Right lobe of liver (tissue), 6 donors: ENCODE results near the gene DENND1B. TPM values are rescaled to one million over a fixed set of nuclear protein-coding genes. Genes with fewer than 3 reads are reported as not detected.
A peak's percentile ranks its signal among the peaks of the same experiment; 100 is the strongest.
"Not testable (repeated sequence)": the region's sequence is repeated elsewhere in the genome, so short reads cannot be mapped to it uniquely, and the experiment has no call there.

Source experiments
- ATAC-seq, 4 donors: fragments of 200-7000 bp; cut with Tn5 transposase; one replicate each; pipeline ENCODE4 v1.9.1; 2020; ENCODE audit warnings: mild to moderate bottlenecking in 4 of 4, moderate library complexity in 4 of 4
- DNase-seq, 3 donors: peaks; one replicate each; pipeline ENCODE4 v3.0.0-alpha.2; 2020
- H3K27ac ChIP-seq, 3 donors: fragments of 200-600 bp; one replicate each; pipeline ENCODE4 v1.8.0; 2022
- H3K27me3 ChIP-seq, 2 donors: fragments of 200-600 bp; one replicate each; pipeline ENCODE4 v1.8.0; 2022
- H3K36me3 ChIP-seq, 4 donors: fragments of 200-600 bp; sonication (generic) in 1 of 4; one replicate each; pipeline versions ENCODE4 v1.5.1 to v1.8.0; 2017 to 2022; ENCODE audit warnings: control low read depth in 1 of 4
- H3K4me1 ChIP-seq, 4 donors: fragments of 200-600 bp; sonication (generic) in 1 of 4; one replicate each; pipeline versions ENCODE4 v1.5.1 to v1.8.0; 2017 to 2022; ENCODE audit warnings: control low read depth in 1 of 4
- H3K4me3 ChIP-seq, 3 donors: fragments of 200-600 bp; one replicate each; pipeline ENCODE4 v1.8.0; 2022
- H3K9me3 ChIP-seq, 4 donors: fragments of 200-600 bp; sonication (generic) in 1 of 4; one replicate each; pipeline versions ENCODE4 v1.5.1 to v1.8.0; 2017 to 2022; ENCODE audit warnings: control low read depth in 1 of 4
- CTCF ChIP-seq, 4 donors: fragments of 200-600 bp in 3 of 4; fragments of 450-650 bp in 1 of 4; IDR thresholded peaks; one replicate each; pipeline versions ENCODE4 v1.5.1 to v1.8.0; 2016 to 2022; ENCODE audit warnings: antibody characterized with exemption in 4 of 4, mild to moderate bottlenecking in 2 of 4
- POLR2A ChIP-seq: fragments of 450-650 bp; IDR thresholded peaks from one replicate; pipeline ENCODE4 v1.6.1; 2017; ENCODE audit warnings: antibody characterized with exemption, mild to moderate bottlenecking
- WGBS: methylation state at CpG from one replicate; pipeline ENCODE4 v1.1.6; 2018; ENCODE audit warnings: low coverage, low lambda C conversion rate; ENCODE audit not compliant: insufficient coverage; ENCODE audit errors: missing lambda C conversion rate; 5-methylcytosine and 5-hydroxymethylcytosine counted together
- intact Hi-C, 2 donors: fragments of 100-400 bp; cut with DNase I; formaldehyde crosslinking; loops; one replicate each; pipeline versions ENCODE4 v1.11.2 to v1.14.1; 2022
- total RNA-seq, 6 experiments: library from RNA; depleted of rRNA in 2 of 6; stranded (reverse); fragments of >200 nt in 2 of 6; fragmentation: NEBNext Ultra II Directional in 3 of 6; extraction: Animal tissue kit (Norgen Biotek cat#: 25700) in 3 of 6; gene quantifications; one replicate each; pipeline versions ENCODE4 v1.1.0 to v1.2.4, GENCODE V29; 2016 to 2023
- donor health status: DM: no; HTN: yes; CAD: no.
- donor health status: DM: no; HTN: no; CAD: no.
- donor health status: DM: no; HTN: no; CAD: no.
- donor health status: DM: no; HTN: yes; CAD: no.
- donor health status: DM: no; HTN: yes; CAD: no.

DENND1B gene
- total RNA-seq, 6 experiments from 2014 or later: 6.4 to 8.9 (median 7.3) TPM

GRCh38 chr1:197763307-197763706, 12.0 kb downstream of the DENND1B start:
- Histone ChIP-seq H3K36me3 (no peaks in the 10 kb centered on the region), H3K9me3 (no peaks in the 10 kb centered on the region), H3K4me1 (no peaks in the 10 kb centered on the region), H3K27me3 (no peaks in the 10 kb centered on the region), H3K4me3 (no peak overlapping the region), H3K27ac (no peak overlapping the region)
- TF ChIP-seq POLR2A: no peak
- TF ChIP-seq CTCF (IDR thresholded peaks at IDR 0.05): no peak
- ATAC-seq: peak in 2 of 4 donors; percentile 70 to 79
- no peak for DNase-seq
- intact Hi-C loops: no loop called here

- intact Hi-C loops: no loop called here
- TF ChIP-seq CTCF (IDR thresholded peaks at IDR 0.05) (no peak), POLR2A (no peak)
- H3K36me3 ChIP-seq: no peaks in the 10 kb centered on the region
- no peak overlapping the region for H3K4me3 ChIP-seq
- H3K27me3 ChIP-seq: no peaks in the 10 kb centered on the region
- H3K9me3 ChIP-seq: no peaks in the 10 kb centered on the region
- WGBS: 48% methylated on average over 2 of the region's 2 CpGs
- H3K27ac ChIP-seq: no peak overlapping the region
- DNase-seq (no peak), ATAC-seq (no peak)
- H3K4me1 ChIP-seq: no peaks in the 10 kb centered on the region
Observed at GRCh38 chr1:197761654-197762053, 13.6 kb downstream of the DENND1B start.

- DNase-seq, H3K27ac ChIP-seq, H3K4me3 ChIP-seq, H3K9me3 ChIP-seq, H3K36me3 ChIP-seq, H3K27me3 ChIP-seq, H3K4me1 ChIP-seq, ATAC-seq, intact Hi-C loops: not testable (repeated sequence)
- WGBS: 81% methylated on average over 4 of the region's 4 CpGs
Observed at GRCh38 chr1:197755553-197755952, 19.7 kb downstream of the DENND1B start.

GRCh38 chr1:197752652-197753164, 22.6 kb downstream of the DENND1B start:
- H3K27me3 ChIP-seq, ATAC-seq, H3K4me3 ChIP-seq, H3K27ac ChIP-seq, H3K36me3 ChIP-seq, H3K9me3 ChIP-seq, H3K4me1 ChIP-seq, DNase-seq, intact Hi-C loops: not testable (repeated sequence)
- WGBS: 97% methylated on average over 6 of the region's 6 CpGs

GRCh38 chr1:197750366-197750765, 24.9 kb downstream of the DENND1B start:
- Histone ChIP-seq H3K27ac (no peak overlapping the region), H3K4me3 (no peak overlapping the region), H3K36me3 (no peaks in the 10 kb centered on the region), H3K4me1 (no peaks in the 10 kb centered on the region), H3K9me3 (no peaks in the 10 kb centered on the region), H3K27me3 (no peaks in the 10 kb centered on the region)
- TF ChIP-seq CTCF (IDR thresholded peaks at IDR 0.05): no peak
- no peak for TF ChIP-seq POLR2A
- DNase-seq (no peak), ATAC-seq (no peak)
- intact Hi-C loops: no loop called here

GRCh38 chr1:197745911-197746310, 29.4 kb downstream of the DENND1B start:
- Histone ChIP-seq H3K36me3 (no peaks in the 10 kb centered on the region), H3K27me3 (no peaks in the 10 kb centered on the region), H3K4me1 (peaks cover 0 to 4% (median 0%) of the 10 kb centered on the region in 4 donors), H3K4me3 (no peak overlapping the region), H3K27ac (no peak overlapping the region), H3K9me3 (no peaks in the 10 kb centered on the region)
- DNase-seq (no peak), ATAC-seq (no peak)
- TF ChIP-seq CTCF (IDR thresholded peaks at IDR 0.05) (no peak), POLR2A (no peak)
- intact Hi-C loops: no loop called here
- 73% methylated on average over 4 of the region's 4 CpGs for WGBS
